Nasal cavity respiratory epithelium epithelial cell of viscerocranial mucosa (primary cell): ENCODE results near the gene FOXO4. TPM values are rescaled to one million over a fixed set of nuclear protein-coding genes. Genes with fewer than 3 reads are reported as not detected.

Experiments
- total RNA-seq: library from RNA; depleted of rRNA; stranded (reverse); fragments of >200 nt; gene quantifications from 2 replicates; pipeline ENCODE4 v1.2.3, GENCODE V29; 2014

The FOXO4 gene, protein sequence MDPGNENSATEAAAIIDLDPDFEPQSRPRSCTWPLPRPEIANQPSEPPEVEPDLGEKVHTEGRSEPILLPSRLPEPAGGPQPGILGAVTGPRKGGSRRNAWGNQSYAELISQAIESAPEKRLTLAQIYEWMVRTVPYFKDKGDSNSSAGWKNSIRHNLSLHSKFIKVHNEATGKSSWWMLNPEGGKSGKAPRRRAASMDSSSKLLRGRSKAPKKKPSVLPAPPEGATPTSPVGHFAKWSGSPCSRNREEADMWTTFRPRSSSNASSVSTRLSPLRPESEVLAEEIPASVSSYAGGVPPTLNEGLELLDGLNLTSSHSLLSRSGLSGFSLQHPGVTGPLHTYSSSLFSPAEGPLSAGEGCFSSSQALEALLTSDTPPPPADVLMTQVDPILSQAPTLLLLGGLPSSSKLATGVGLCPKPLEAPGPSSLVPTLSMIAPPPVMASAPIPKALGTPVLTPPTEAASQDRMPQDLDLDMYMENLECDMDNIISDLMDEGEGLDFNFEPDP
- total RNA-seq = 4.8 and 5.5 TPM in 2 replicates

DNA sequence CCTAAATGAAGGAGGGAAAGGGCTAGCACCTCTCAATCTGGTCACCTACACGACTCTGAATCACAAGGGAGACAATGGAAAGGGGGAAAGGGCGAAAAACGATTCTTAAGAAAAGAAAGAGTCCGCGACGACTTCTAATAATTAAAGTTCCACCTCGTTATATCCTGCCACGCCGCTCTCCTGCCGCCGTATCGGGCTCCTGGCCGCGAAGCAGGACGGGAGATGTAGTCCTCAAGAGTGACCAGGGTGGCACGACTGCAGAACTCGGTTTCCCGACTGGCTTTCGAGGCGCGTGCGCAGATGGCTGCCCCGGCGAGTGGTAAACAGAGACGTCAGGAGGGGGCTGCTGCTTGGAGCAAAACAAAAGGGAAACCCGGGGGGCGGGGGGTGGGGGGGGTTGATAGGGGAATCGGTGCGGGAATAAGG is at the start of gene FOXO4:
FOXO4 (plus strand) TSS at position 297 of the 426 bp plus-strand sequence. CDS start 678 bp downstream, outside the sequence.

GRCh38 chrX:71068044-71068918 is 27.4 kb upstream of the FOXO4 start, which contains the start of gene SNX12:
SNX12 (minus strand) TSS chrX:71068334; CDS start chrX:71068306, 28 bp downstream.

GRCh38 chrX:71106427-71106826 is 10.8 kb downstream of the FOXO4 start, which contains the start of gene CXorf65:
CXorf65 (minus strand) TSS chrX:71106740; CDS start chrX:71106556, 184 bp downstream.

GRCh38 chrX:71111141-71111843 is 15.6 kb downstream of the FOXO4 start, which contains the start of gene IL2RG:
IL2RG (minus strand) TSS chrX:71111577; CDS start chrX:71111539, 38 bp downstream.

DNA sequence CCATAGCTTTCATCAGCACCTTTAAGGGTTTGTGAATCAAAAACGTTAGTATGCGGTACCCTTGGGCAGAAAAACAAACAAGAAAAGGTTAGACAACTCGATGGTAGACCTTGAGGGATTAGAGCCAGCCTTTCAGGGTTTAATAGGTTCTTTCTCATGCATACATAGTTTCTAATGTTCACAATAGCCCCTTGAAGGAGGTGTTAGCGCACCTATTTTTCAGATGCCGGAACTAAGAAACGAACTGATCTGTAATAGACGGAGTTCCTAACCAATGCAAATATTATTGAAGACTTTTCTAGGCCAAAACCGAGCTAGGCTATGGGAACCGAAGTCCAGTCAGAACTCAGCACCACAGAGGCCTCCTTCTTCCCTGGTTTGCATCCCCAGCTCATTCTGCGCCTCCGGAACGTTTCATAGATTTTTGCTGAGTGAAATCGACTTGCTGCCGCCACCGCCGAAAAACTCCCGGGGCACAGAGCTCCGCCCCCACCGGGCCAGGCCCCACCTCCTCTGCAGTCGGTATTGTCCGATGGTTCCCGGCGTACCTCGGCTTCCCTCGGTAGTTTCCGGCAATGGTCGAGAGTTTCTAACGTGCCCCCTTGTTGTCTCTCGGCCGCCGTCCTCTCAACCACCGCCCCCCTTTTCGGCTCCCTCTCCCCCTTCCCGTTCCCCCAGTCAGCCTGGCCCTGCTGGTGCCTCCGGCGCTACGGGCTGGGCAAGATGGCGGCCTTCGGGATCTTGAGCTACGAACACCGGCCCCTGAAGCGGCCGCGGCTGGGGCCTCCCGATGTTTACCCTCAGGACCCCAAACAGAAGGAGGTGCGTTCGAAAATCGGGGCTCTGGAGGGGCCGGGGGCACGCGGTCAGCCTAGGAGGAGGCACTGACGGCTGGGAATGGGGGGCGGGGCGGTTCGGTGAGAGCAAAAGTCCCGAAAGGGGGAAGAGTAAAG is 22.7 kb downstream of the FOXO4 start, which contains the start of gene MED12:
MED12 (plus strand) TSS at position 565 of the 953 bp plus-strand sequence; CDS start at position 724, 159 bp downstream.

GRCh38 chrX:71144651-71145050 is 49.0 kb downstream of the FOXO4 start, which contains the start of gene NLGN3:
NLGN3 (plus strand) TSS chrX:71144841; CDS start chrX:71147750, 2,909 bp downstream.

Other genes with a start within 250 kb of the FOXO4 start
- gene TEX11, start 187.1 kb upstream of the FOXO4 start, total RNA-seq = not detected in 2 replicates
- not detected in 2 replicates for gene SLC7A3, start 164.8 kb upstream of the FOXO4 start, total RNA-seq
- 53.7 and 77.9 TPM in 2 replicates for gene SNX12, start 27.5 kb upstream of the FOXO4 start, total RNA-seq
- gene CXorf65, start 10.9 kb downstream of the FOXO4 start, total RNA-seq = not detected in 2 replicates
- 0.36 TPM in 1 of 2 replicates, not detected in the other for gene IL2RG, start 15.7 kb downstream of the FOXO4 start, total RNA-seq
- 13.7 and 32.4 TPM in 2 replicates for gene MED12, start 22.7 kb downstream of the FOXO4 start, total RNA-seq
- under 0.01 and 0.14 TPM in 2 replicates for gene NLGN3, start 49.0 kb downstream of the FOXO4 start, total RNA-seq
- not detected in 2 replicates for gene GJB1, start 127.4 kb downstream of the FOXO4 start, total RNA-seq
- gene ZMYM3, start 158.3 kb downstream of the FOXO4 start, total RNA-seq = 2.7 and 7.8 TPM in 2 replicates
- gene NONO, start 187.8 kb downstream of the FOXO4 start, total RNA-seq = 297 and 299 TPM in 2 replicates
- 1.4 and 1.5 TPM in 2 replicates for gene ITGB1BP2, start 205.9 kb downstream of the FOXO4 start, total RNA-seq